HCT116 (cell line): ENCODE results near the gene SCFD1. TPM values are rescaled to one million over a fixed set of nuclear protein-coding genes. Genes with fewer than 3 reads are reported as not detected.

ENCODE experiments used
- ATAC-seq: fragments of 200-7000 bp; cut with Tn5 transposase; 2 replicates; pipeline ENCODE4 v1.9.1; 2020; ENCODE audit warnings: mild to moderate bottlenecking, moderate library complexity
- BruUV-seq: library from RNA; stranded (reverse); fragments of 400-500 nt; replicated peaks from 2 replicates; lab custom pipeline; 2021; lab: Mats Ljungman, UMichigan
- CTCF ChIA-PET: fragments of 300-600 bp; sonication (Branson Sonifier 250); formaldehyde crosslinking; loops from one replicate; lab custom pipeline; 2021; ENCODE audit warnings: antibody characterized with exemption; lab: Charles Lee
- POLR2A ChIA-PET: fragments of 300-600, 350-600 bp; sonication (Branson Sonifier 250); formaldehyde crosslinking; loops from one replicate; lab custom pipeline; 2021; ENCODE audit warnings: antibody characterized with exemption; lab: Charles Lee
- RAD21 ChIA-PET, 2 experiments: fragments of 300-600 bp; sonication (Branson Sonifier 250); formaldehyde crosslinking; loops; one replicate each; lab custom pipeline; 2023; ENCODE audit warnings: low total read pairs in 2 of 2; ENCODE audit not compliant: uncharacterized antibody in 2 of 2, unreplicated experiment in 2 of 2, low non-redundant PET in 1 of 2; lab: Charles Lee
- DNase-seq: peaks from one replicate; pipeline ENCODE4 v3.0.0-alpha.2; 2010; ENCODE audit warnings: low read depth, low spot score
- H2AFZ ChIP-seq: fragments of 200-600 bp; shearing (Covaris generic), sonication (generic); 2 replicates; pipeline ENCODE4 v1.6.1; 2017; ENCODE audit warnings: low read depth, mixed run types, mixed read lengths, antibody characterized with exemption, low read length; ENCODE audit not compliant: poor library complexity, severe bottlenecking
- H3K27ac ChIP-seq: 2 replicates; pipeline ENCODE4 v1.5.1; 2012; ENCODE audit warnings: low read depth, low read length
- H3K27me3 ChIP-seq: fragments of 200-600 bp; sonication (generic); 2 replicates; pipeline ENCODE4 v1.6.1; 2016; ENCODE audit warnings: mixed run types, low read length, mixed read lengths; ENCODE audit not compliant: insufficient read depth
- H3K36me3 ChIP-seq, 2 experiments: fragments of 200-500 bp in 1 of 2; fragments of 200-600 bp in 1 of 2; sonication (Bioruptor generic) in 1 of 2; sonication (generic) in 1 of 2; 2 replicates each; pipeline versions ENCODE4 v1.5.1 to v1.6.1; 2014 to 2016; ENCODE audit warnings: low read length in 2 of 2, inconsistent platforms in 1 of 2, mixed read lengths in 1 of 2, mixed run types in 1 of 2; ENCODE audit not compliant: insufficient read depth in 2 of 2, control insufficient read depth in 1 of 2
- H3K4me1 ChIP-seq, 2 experiments: fragments of 200-600 bp in 1 of 2; sonication (generic) in 1 of 2; 2 replicates each; pipeline versions ENCODE4 v1.5.1 to v1.6.1; 2012 to 2017; ENCODE audit warnings: low read length in 2 of 2, inconsistent platforms in 1 of 2, mild to moderate bottlenecking in 1 of 2, mixed read lengths in 1 of 2, mixed run types in 1 of 2, moderate library complexity in 1 of 2; ENCODE audit not compliant: insufficient read depth in 2 of 2, control insufficient read depth in 1 of 2
- H3K4me2 ChIP-seq: fragments of 200-600 bp; sonication (generic); 2 replicates; pipeline ENCODE4 v1.6.1; 2017; ENCODE audit warnings: mixed run types, low read length, mixed read lengths
- H3K4me3 ChIP-seq, 2 experiments: fragments of 200-600 bp in 1 of 2; sonication (generic) in 1 of 2; replicated peaks in 1 of 2; 2 replicates each; pipeline ENCODE4 v1.5.1; 2011 to 2016; ENCODE audit warnings: low read length in 2 of 2, control low read depth in 1 of 2, low read depth in 1 of 2, mild to moderate bottlenecking in 1 of 2, mixed read lengths in 1 of 2, mixed run types in 1 of 2
- H3K79me2 ChIP-seq: fragments of 200-600 bp; sonication (generic); 2 replicates; pipeline ENCODE4 v1.6.1; 2017; ENCODE audit warnings: mild to moderate bottlenecking, mixed run types, low read length, moderate library complexity, mixed read lengths; ENCODE audit not compliant: insufficient read depth
- H3K9ac ChIP-seq: fragments of 200-600 bp; sonication (generic); 2 replicates; pipeline ENCODE4 v1.6.1; 2016; ENCODE audit warnings: low read length, mixed read lengths
- H3K9me2 ChIP-seq: fragments of 200-600 bp; sonication (generic), shearing (Covaris generic); 2 replicates; pipeline ENCODE4 v1.6.1; 2017; ENCODE audit warnings: mixed run types, mild to moderate bottlenecking, moderate library complexity; ENCODE audit not compliant: insufficient read depth
- H3K9me3 ChIP-seq, 2 experiments: fragments of 200-500 bp in 1 of 2; fragments of 200-600 bp in 1 of 2; sonication (Bioruptor generic) in 1 of 2; sonication (generic) in 1 of 2; 2 replicates each; pipeline ENCODE4 v1.6.1; 2014 to 2017; ENCODE audit warnings: low read length in 2 of 2, mixed read lengths in 2 of 2, inconsistent platforms in 1 of 2, low read depth in 1 of 2, mild to moderate bottlenecking in 1 of 2, mixed run types in 1 of 2, moderate library complexity in 1 of 2; ENCODE audit not compliant: control insufficient read depth in 1 of 2, insufficient read depth in 1 of 2
- H4K20me1 ChIP-seq: fragments of 200-600 bp; sonication (generic), shearing (Covaris generic); 2 replicates; pipeline ENCODE4 v1.6.1; 2017; ENCODE audit warnings: mixed run types, mild to moderate bottlenecking, moderate library complexity; ENCODE audit not compliant: insufficient read depth
- CEBPB ChIP-seq: IDR thresholded peaks from 2 replicates; pipeline ENCODE4 v1.6.1; 2012; ENCODE audit warnings: low read depth
- CTCF ChIP-seq, 3 experiments: fragments of 200-600 bp in 1 of 3; sonication (generic) in 1 of 3; IDR thresholded peaks in 2 of 3; conservative IDR thresholded peaks in 1 of 3; 2 replicates each; pipeline ENCODE4 v1.5.1; 2012 to 2017; ENCODE audit warnings: low read depth in 2 of 3, low read length in 2 of 3, antibody characterized with exemption in 1 of 3, borderline replicate concordance in 1 of 3, control low read depth in 1 of 3, mild to moderate bottlenecking in 1 of 3, mixed read lengths in 1 of 3, mixed run types in 1 of 3, moderate library complexity in 1 of 3; ENCODE audit not compliant: insufficient read depth in 1 of 3
- ELF1 ChIP-seq: IDR thresholded peaks from 2 replicates; pipeline ENCODE4 v1.6.1; 2012; ENCODE audit warnings: low read depth, borderline replicate concordance
- EZH2 ChIP-seq: fragments of 200-600 bp; sonication (generic); IDR thresholded peaks from 2 replicates; pipeline ENCODE4 v1.6.1; 2017; ENCODE audit warnings: antibody characterized with exemption, mixed run types
- EZH2phosphoT487 ChIP-seq: fragments of 200-600 bp; IDR thresholded peaks from 2 replicates; pipeline ENCODE4 v1.6.1; 2018; ENCODE audit warnings: antibody characterized with exemption, borderline replicate concordance
- FOSL1 ChIP-seq: IDR thresholded peaks from 2 replicates; pipeline ENCODE4 v1.6.1; 2012; ENCODE audit warnings: low read depth
- JUND ChIP-seq: IDR thresholded peaks from 2 replicates; pipeline ENCODE4 v1.6.1; 2012
- MAX ChIP-seq: IDR thresholded peaks from 2 replicates; pipeline ENCODE4 v1.6.1; 2012
- POLR2A ChIP-seq: IDR thresholded peaks from 2 replicates; pipeline ENCODE4 v1.7.0; 2011; ENCODE audit warnings: borderline replicate concordance; ENCODE audit not compliant: insufficient read depth, insufficient read length; ENCODE audit errors: extremely low read depth
- POLR2AphosphoS5 ChIP-seq: IDR thresholded peaks from 2 replicates; pipeline ENCODE4 v1.6.1; 2011; ENCODE audit warnings: mild to moderate bottlenecking, low read depth, low read length, moderate library complexity
- SP1 ChIP-seq: IDR thresholded peaks from 2 replicates; pipeline ENCODE4 v1.6.1; 2012; ENCODE audit warnings: low read depth
- SRF ChIP-seq: IDR thresholded peaks from 2 replicates; pipeline ENCODE4 v1.6.1; 2012; ENCODE audit warnings: low read depth
- TCF7L2 ChIP-seq: IDR thresholded peaks from 2 replicates; pipeline ENCODE4 v1.7.0; 2011; ENCODE audit warnings: borderline replicate concordance, inconsistent platforms; ENCODE audit not compliant: insufficient read depth, insufficient read length; ENCODE audit errors: extremely low read depth
- ZBTB33 ChIP-seq: IDR thresholded peaks from 2 replicates; pipeline ENCODE4 v1.6.1; 2011; ENCODE audit warnings: mild to moderate bottlenecking, low read length, moderate library complexity; ENCODE audit not compliant: insufficient replicate concordance; ENCODE audit errors: extremely low read depth
- ZFX ChIP-seq: fragments of 450-650 bp; IDR thresholded peaks from 2 replicates; pipeline ENCODE4 v1.6.1; 2017
- intact Hi-C: fragments of 100-400 bp; cut with micrococcal nuclease; formaldehyde crosslinking; loops from 2 replicates; pipeline ENCODE4 v1.10.0; 2022
- total RNA-seq: library from RNA; stranded (reverse); gene quantifications from one replicate; pipeline ENCODE4 v1.2.1, GENCODE V29; 2021; ENCODE audit not compliant: unreplicated experiment
- TF ChIP-seq, protein P1 (sequence below): IDR thresholded peaks from 2 replicates; pipeline ENCODE4 v1.6.1; 2012; ENCODE audit warnings: low read depth
- TF ChIP-seq, protein P2 (sequence below): IDR thresholded peaks from 2 replicates; pipeline ENCODE4 v1.6.1; 2012

Gene SCFD1
- total RNA-seq, 1 experiment from 2014 or later, result 71.1 TPM

DNA sequence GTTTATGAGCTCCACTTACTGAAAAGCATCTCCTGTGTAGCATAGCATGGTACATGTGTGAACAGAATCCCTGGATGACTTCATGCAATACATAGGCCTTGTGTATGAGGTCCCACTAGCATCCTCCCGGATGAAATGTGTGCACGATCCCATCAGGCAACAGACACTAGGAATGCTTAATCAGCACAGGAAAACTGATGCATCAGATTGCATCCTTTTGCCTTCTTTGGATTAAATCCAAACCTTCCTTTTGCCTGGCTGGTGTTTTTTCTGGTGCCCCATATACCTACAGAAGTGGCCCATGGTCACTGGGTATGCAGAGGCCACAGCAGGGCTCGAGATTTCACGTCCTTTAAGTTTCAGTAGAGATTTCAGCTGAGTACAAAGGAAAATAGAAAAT is 131.3 kb downstream of the SCFD1 start:
- Histone ChIP-seq H3K27me3 (no peaks in the 10 kb centered on the region), H3K9ac (no peak overlapping the region), H3K4me1 (no peaks in the 10 kb centered on the region), H3K36me3 (no peaks in the 10 kb centered on the region), H3K4me2 (no peak overlapping the region), H3K9me2 (no peaks in the 10 kb centered on the region), H2AFZ (no peak overlapping the region), H3K27ac (no peak overlapping the region), H3K79me2 (no peaks in the 10 kb centered on the region), H3K9me3 (no peaks in the 10 kb centered on the region), H4K20me1 (no peaks in the 10 kb centered on the region), H3K4me3 (no peak overlapping the region)
- ChIA-PET CTCF (no interaction called here), RAD21 (no interaction called here), POLR2A (no interaction called here)
- no TSS peak for BruUV-seq
- DNase-seq (no peak), ATAC-seq (no peak)
- TF ChIP-seq, protein P1, sequence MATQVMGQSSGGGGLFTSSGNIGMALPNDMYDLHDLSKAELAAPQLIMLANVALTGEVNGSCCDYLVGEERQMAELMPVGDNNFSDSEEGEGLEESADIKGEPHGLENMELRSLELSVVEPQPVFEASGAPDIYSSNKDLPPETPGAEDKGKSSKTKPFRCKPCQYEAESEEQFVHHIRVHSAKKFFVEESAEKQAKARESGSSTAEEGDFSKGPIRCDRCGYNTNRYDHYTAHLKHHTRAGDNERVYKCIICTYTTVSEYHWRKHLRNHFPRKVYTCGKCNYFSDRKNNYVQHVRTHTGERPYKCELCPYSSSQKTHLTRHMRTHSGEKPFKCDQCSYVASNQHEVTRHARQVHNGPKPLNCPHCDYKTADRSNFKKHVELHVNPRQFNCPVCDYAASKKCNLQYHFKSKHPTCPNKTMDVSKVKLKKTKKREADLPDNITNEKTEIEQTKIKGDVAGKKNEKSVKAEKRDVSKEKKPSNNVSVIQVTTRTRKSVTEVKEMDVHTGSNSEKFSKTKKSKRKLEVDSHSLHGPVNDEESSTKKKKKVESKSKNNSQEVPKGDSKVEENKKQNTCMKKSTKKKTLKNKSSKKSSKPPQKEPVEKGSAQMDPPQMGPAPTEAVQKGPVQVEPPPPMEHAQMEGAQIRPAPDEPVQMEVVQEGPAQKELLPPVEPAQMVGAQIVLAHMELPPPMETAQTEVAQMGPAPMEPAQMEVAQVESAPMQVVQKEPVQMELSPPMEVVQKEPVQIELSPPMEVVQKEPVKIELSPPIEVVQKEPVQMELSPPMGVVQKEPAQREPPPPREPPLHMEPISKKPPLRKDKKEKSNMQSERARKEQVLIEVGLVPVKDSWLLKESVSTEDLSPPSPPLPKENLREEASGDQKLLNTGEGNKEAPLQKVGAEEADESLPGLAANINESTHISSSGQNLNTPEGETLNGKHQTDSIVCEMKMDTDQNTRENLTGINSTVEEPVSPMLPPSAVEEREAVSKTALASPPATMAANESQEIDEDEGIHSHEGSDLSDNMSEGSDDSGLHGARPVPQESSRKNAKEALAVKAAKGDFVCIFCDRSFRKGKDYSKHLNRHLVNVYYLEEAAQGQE, result no peak
- TF ChIP-seq CEBPB, result no peak
- no peak for TF ChIP-seq POLR2AphosphoS5
- TF ChIP-seq, protein P2, sequence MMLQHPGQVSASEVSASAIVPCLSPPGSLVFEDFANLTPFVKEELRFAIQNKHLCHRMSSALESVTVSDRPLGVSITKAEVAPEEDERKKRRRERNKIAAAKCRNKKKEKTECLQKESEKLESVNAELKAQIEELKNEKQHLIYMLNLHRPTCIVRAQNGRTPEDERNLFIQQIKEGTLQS, result no peak
- no peak for TF ChIP-seq JUND
- TF ChIP-seq SRF, result no peak
- no peak for TF ChIP-seq POLR2A
- no peak for TF ChIP-seq ZBTB33
- no peak for TF ChIP-seq EZH2
- TF ChIP-seq SP1, result no peak
- TF ChIP-seq MAX, result no peak
- no peak for TF ChIP-seq ELF1
- TF ChIP-seq TCF7L2, result no peak
- TF ChIP-seq FOSL1, result no peak
- TF ChIP-seq CTCF (IDR thresholded peaks at IDR 0.05 in 2 of 3, conservative IDR thresholded peaks at IDR 0.05 in 1 of 3; ENCODE audit: borderline replicate concordance in 1 of 3, insufficient read depth in 1 of 3, low read depth in 2 of 3, low read length in 2 of 3), result no peak
- no peak for TF ChIP-seq EZH2phosphoT487
- TF ChIP-seq ZFX, result no peak
- intact Hi-C loops, result no loop called here
